GM19193 (cell line): Measurements from ENCODE around the gene E2F8.

Source experiments
- POLR2A ChIP-seq: IDR thresholded peaks from 4 replicates; pipeline ENCODE4 v1.6.1; 2011; ENCODE audit not compliant: insufficient read depth, insufficient read length; ENCODE audit errors: extremely low read depth

E2F8 gene

GRCh38 chr11:19240420-19241259, at the start of gene E2F8:
Gene E2F8, minus strand, starts transcription at chr11:19240945. Its CDS starts 824 bp downstream, at chr11:19240121.
- peak; percentile 46 for TF ChIP-seq POLR2A

GRCh38 chr11:19290356-19290755, 49.6 kb upstream of the E2F8 start:
- TF ChIP-seq POLR2A = no peak

- no peak for TF ChIP-seq POLR2A
Measured at GRCh38 chr11:19288256-19288655, 47.5 kb upstream of the E2F8 start.

GRCh38 chr11:19286411-19286810, 45.7 kb upstream of the E2F8 start:
- no peak for TF ChIP-seq POLR2A

GRCh38 chr11:19284881-19285280, 44.1 kb upstream of the E2F8 start:
- TF ChIP-seq POLR2A = no peak

GRCh38 chr11:19283991-19284390, 43.2 kb upstream of the E2F8 start:
- no peak for TF ChIP-seq POLR2A

GRCh38 chr11:19281555-19281954, 40.8 kb upstream of the E2F8 start:
- no peak for TF ChIP-seq POLR2A

- no peak for TF ChIP-seq POLR2A
Measured at GRCh38 chr11:19281041-19281440, 40.3 kb upstream of the E2F8 start.

- no peak for TF ChIP-seq POLR2A
Measured at GRCh38 chr11:19279451-19279850, 38.7 kb upstream of the E2F8 start.

- no peak for TF ChIP-seq POLR2A
Measured at GRCh38 chr11:19276859-19277808, 36.4 kb upstream of the E2F8 start.

GRCh38 chr11:19275496-19275895, 34.8 kb upstream of the E2F8 start:
- TF ChIP-seq POLR2A = no peak

GRCh38 chr11:19268909-19269308, 28.2 kb upstream of the E2F8 start:
- no peak for TF ChIP-seq POLR2A

- TF ChIP-seq POLR2A = no peak
Measured at GRCh38 chr11:19267567-19267966, 26.8 kb upstream of the E2F8 start.

GRCh38 chr11:19263333-19263732, 22.6 kb upstream of the E2F8 start:
- TF ChIP-seq POLR2A = no peak
